GOT3 (cell line): ENCODE results near the gene FBXL13.
"Not testable (repeated sequence)": the region's sequence is repeated elsewhere in the genome, so short reads cannot be mapped to it uniquely, and the experiment has no call there.

Source experiments
- DNase-seq: peaks from one replicate; lab custom pipeline; 2025; ENCODE audit warnings: mixed read lengths; lab: John Stamatoyannopoulos, UW

The FBXL13 gene

DNA sequence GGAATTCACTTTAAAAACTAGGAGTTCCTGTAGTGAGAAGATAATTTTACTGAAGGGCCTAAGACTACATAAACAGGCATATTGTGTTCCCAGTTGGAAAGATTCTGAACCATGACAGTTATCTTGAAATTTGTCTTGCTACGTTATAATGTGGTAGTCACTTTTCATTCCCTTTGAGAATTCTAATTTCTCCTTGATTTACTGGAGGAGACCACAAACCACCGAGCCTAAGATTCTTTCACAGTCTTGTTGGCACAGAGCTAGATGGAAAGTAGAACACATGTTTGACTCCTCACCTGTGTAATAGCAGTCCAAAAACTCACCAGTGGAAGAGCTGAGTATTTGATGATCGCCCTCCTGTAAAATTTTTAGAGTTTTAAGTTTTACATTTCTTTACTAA, 5.2 kb upstream of the FBXL13 start:
- DNase-seq = no peak

DNA sequence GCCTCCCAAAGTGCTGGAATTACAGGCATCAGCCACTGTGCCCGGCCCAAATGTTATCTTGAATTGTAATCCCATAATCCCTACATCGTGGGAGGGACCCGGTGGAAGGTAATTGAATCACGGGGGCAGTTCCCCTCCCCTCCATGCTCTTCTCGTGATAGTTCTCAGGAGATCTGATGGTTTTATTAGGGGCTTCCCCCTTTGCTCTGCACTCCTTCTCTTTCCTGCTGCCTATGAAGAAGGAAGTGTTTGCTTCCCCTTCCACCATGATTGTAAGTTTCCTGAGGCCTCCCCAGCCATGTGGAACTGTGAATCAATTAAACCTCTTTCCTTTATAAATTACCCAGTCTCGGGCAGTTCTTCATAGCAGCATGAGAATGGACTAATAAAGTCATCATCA, 3.6 kb upstream of the FBXL13 start:
- not testable (repeated sequence) for DNase-seq

- no peak for DNase-seq
Measured at GRCh38 chr7:103077318-103077717, 2.7 kb upstream of the FBXL13 start.

GRCh38 chr7:103076764-103077163, 2.2 kb upstream of the FBXL13 start:
- DNase-seq = no peak

GRCh38 chr7:103075337-103075918, 832 bp upstream of the FBXL13 start:
- DNase-seq = no peak

- no peak for DNase-seq
Measured at GRCh38 chr7:103073989-103074518, 542 bp downstream of the FBXL13 start.

- DNase-seq = no peak
Measured at GRCh38 chr7:103071000-103071399, 3.6 kb downstream of the FBXL13 start.

DNA sequence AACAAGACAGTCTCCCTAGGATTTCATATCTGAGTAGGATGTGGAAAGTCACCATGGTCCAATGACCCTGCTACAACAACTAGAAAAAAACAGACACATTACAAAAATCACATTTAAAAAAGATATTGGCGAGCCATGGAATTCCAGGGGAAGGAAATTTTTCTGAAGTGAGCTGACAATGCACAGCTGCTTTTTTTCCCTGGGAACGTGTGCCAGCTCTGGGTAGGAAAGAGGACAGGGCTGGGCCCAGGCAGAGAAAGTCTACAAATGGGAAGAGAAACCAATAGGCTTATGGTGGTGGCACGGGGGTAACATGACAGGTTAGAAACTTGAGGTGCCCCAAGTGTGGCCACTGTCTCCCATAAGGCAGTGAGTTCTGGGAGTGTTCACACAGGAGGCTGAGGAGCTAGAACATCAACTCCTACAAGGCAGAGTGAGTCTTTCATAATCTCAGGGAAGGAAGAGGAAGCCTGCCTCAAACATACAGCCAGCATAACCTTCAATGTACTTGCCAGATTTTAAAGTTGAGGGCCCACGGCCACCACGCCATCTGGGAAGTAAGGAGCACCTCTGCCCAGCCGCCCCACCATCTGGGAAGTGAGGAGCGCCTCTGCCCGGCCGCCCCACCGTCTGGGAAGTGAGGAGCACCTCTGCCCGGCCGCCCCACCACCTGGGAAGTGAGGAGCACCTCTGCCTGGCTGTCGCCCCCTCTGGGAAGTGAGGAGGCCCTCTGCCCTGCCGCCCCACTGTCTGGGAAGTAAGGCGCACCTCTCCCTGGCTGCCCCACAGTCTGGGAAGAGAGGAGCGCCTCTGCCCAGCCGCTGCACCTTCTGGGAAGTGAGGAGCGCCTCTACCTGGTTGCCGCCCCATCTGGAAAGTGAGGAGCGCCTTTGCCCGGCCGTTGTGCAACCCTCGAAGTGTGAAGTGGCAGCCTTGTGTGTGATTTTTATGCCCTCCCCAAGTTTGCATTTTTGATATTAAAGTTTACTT, 5.9 kb downstream of the FBXL13 start:
- DNase-seq = no peak

DNA sequence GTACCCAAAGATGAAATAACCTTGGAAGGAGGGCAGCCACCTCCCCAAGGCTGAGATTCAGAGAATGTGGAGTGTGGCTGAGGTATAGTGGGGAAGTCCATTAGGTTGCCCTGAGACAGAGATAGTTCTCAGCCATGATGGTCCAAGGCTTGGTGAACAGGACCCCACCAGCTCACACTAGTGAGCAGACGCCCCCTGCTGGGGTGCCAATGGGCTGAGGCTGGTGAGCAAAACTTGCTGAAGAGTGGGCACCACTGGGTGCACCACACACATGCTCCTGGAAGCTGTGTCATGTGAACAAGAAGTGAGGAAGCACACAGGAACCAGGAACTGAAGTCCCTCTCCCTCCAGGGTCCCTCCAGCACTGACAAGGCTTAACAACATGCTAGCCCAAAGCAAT, 8.9 kb downstream of the FBXL13 start:
- no peak for DNase-seq

GRCh38 chr7:103063895-103064294, 10.7 kb downstream of the FBXL13 start:
- no peak for DNase-seq

GRCh38 chr7:103059471-103059870, 15.1 kb downstream of the FBXL13 start:
- DNase-seq = no peak

GRCh38 chr7:103058122-103058521, 16.5 kb downstream of the FBXL13 start:
- no peak for DNase-seq

DNA sequence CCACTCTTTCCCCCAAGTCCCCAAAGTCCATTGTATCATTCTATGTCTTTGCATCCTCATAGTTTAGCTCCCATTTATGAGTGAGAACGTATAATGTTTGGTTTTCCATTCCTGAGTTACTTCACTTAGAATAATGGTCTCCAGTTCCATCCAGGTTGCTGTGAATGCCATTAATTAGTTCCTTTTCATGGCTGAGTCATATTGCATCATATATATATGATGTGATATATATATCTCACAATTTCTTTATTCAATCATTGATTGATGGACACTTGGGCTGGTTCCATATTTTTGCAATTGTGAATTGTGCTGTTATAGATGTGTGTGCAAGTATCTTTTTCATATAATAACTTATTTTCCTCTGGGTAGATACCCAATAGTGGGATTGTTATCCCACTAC, 18.6 kb downstream of the FBXL13 start:
- DNase-seq = not testable (repeated sequence)

GRCh38 chr7:103051519-103051918, 23.1 kb downstream of the FBXL13 start:
- no peak for DNase-seq

- DNase-seq = no peak
Measured at GRCh38 chr7:103048833-103049232, 25.8 kb downstream of the FBXL13 start.

DNA sequence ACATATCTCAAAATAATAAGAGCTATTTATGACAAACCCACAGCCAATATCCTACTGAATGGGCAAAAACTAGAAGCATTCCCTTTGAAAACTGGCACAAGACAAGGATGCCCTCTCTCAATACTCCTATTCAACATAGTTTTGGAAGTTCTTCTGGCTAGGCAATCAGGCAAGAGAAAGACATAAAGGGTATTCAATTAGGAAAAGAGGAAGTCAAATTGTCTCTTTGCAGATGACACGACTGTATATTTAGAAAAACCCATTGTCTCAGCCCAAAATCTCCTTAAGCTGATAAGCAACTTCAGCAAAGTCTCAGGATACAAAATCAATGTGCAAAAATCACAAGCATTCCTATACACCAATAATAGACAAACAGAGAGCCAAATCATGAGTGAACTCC, 32.8 kb downstream of the FBXL13 start:
- not testable (repeated sequence) for DNase-seq

DNA sequence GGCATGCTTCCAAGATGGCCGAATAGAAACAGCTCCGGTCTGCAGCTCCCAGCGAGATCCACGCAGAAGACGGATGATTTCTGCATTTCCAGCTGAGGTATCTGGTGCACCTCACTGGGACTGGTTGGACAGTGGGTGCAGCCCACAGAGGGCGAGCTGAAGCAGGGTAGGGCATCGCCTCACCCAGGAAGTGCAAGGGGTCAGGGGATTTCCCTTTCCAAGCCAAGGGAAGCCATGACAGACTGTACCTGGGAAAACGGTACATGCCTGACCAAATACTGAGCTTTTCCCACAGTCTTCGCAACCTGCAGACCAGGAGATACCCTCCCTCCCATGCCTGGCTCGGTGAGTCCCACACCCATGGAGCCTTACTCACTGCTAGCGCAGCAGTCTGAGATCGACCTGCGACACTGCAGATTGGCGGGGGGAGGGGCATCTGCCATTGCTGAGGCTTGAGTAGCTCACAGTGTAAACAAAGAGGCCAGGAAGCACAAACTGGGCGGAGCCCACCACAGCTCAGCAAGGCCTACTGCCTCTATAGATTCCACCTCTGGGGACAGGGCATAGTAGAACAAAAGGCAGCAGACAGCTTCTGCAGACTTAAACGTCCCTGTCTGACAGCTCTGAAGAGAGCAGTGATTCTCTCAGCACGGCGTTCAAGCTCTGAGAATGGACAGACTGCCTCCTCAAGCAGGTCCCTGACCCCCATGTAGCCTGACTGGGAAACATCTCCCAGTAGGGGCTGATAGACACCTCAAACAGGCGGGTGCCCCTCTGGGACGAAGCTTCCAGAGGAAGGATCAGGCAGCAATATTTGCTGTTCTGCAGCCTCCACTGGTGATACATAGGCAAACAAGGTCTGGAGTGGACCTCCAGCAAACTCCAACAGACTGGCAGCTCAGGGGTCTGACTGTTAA, 36.5 kb downstream of the FBXL13 start:
- DNase-seq = not testable (repeated sequence)

GRCh38 chr7:103037476-103037822, 37.1 kb downstream of the FBXL13 start:
- no peak for DNase-seq

DNA sequence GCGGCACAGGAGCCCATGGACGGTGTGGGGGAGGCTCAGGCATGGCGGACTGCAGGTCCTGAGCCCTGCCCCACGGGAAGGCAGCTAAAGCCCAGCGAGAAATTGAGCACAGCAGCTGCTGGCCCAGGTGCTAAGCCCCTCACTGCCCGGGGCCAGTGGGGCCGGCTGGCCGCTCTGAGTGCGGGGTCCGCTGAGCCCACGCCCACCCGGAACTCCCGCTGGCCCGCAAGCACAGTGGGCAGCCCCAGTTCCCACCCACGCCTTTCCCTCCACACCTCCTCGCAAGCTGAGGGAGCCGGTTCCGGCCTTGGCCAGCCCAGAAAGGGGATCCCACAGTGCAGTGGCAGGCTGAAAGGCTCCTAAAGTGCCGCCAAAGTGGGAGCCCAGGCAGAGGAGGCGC, 40.3 kb downstream of the FBXL13 start:
- DNase-seq = not testable (repeated sequence)

DNA sequence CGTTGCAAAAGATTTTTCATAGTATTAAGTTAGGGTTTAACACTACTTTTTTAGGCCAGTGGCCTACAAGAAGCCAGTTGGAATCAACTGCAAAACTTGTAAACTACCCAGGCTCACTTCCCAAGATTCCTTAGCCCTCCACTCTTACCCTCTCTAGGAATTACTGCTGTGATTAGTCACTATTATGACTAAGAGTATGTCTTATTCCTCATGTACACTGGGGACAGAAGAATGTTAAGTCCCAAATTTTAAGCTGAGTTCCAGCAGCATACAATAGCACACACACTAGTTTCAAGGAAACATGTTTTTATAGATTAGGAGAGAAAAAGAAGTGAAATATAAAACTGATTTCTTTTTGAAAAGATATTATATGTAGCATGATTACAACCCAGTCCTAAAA, 42.8 kb downstream of the FBXL13 start:
- DNase-seq = no peak

DNA sequence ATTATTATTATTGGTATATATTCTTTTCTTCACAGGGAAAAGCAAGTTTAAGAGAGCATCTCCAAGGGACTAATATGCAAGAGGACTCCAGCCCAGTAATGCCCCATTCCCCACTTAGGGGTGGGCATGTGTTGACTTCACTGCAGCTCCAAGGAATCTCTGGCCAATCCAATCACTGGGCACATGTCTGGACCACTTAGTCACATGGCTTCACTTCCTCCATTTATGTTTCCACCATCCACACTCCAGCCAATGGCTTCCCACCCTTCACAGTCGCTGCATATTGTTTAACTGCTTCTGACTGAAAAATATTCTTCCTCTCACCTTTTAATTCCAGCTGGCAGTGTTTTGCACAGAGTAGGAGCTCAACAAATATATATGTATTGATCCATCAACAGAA, 43.6 kb downstream of the FBXL13 start:
- DNase-seq = no peak

GRCh38 chr7:103025341-103025740, 49.3 kb downstream of the FBXL13 start:
- DNase-seq = no peak
